HepG2 (cell line): ENCODE results near the gene ATG16L1. TPM values are rescaled to one million over a fixed set of nuclear protein-coding genes. Genes with fewer than 3 reads are reported as not detected.
A peak's percentile ranks its signal among the peaks of the same experiment; 100 is the strongest.

ENCODE experiments used
- FOXA3 ChIP-seq: IDR thresholded peaks from 2 replicates; pipeline ENCODE4 v1.6.1; 2016; ENCODE audit warnings: missing genetic modification reagents, missing compliant biosample characterization
- HNRNPH1 ChIP-seq: fragments of 200-400 bp; formaldehyde crosslinking; optimal IDR thresholded peaks from 2 replicates; pipeline ENCODE3; 2017; ENCODE audit warnings: mild to moderate bottlenecking, low read depth, low read length
- PCBP1 ChIP-seq: fragments of 200-400 bp; formaldehyde crosslinking; IDR thresholded peaks from 2 replicates; pipeline ENCODE4 v1.6.1; 2017; ENCODE audit warnings: mild to moderate bottlenecking, low read depth, low read length, borderline replicate concordance
- SMARCC2 ChIP-seq: fragments of 450-650 bp; IDR thresholded peaks from 2 replicates; pipeline ENCODE4 v1.6.1; 2017; ENCODE audit warnings: antibody characterized with exemption, mild to moderate bottlenecking
- SNAPC4 ChIP-seq: sonication (generic); formaldehyde crosslinking; IDR thresholded peaks from 2 replicates; pipeline ENCODE4 v1.4.0; 2020; ENCODE audit warnings: mild to moderate bottlenecking, missing genetic modification reagents
- TBP ChIP-seq: sonication (generic); formaldehyde crosslinking; IDR thresholded peaks from 2 replicates; pipeline ENCODE4 v1.5.0; 2020; ENCODE audit warnings: missing genetic modification reagents
- ZNF251 ChIP-seq: sonication (generic); formaldehyde crosslinking; IDR thresholded peaks from 2 replicates; pipeline ENCODE4 v1.9.0; 2021; ENCODE audit warnings: mild to moderate bottlenecking, missing genetic modification reagents
- ZNF513 ChIP-seq: sonication (generic); formaldehyde crosslinking; conservative IDR thresholded peaks from 2 replicates; pipeline ENCODE4 v1.5.0; 2020; ENCODE audit warnings: missing genetic modification reagents
- ZNF670 ChIP-seq: sonication (generic); formaldehyde crosslinking; IDR thresholded peaks from 2 replicates; pipeline ENCODE4 v1.8.0; 2022; ENCODE audit warnings: mild to moderate bottlenecking, missing genetic modification reagents, borderline replicate concordance
- polyA plus RNA-seq, 8 experiments: library from polyadenylated mRNA; depleted of rRNA in 3 of 8; stranded (reverse) in 7 of 8; unstranded in 1 of 8; fragments of >200 nt; fragmentation: Illumina TruSeq in 4 of 8; extraction: Trizol in 4 of 8; gene quantifications; 2 replicates each; pipeline versions ENCODE4 v1.2.1 to v1.2.3, GENCODE V29; 2011 to 2016; ENCODE audit warnings: low read depth in 4 of 8, missing spikeins in 1 of 8, mixed read lengths in 1 of 8; ENCODE audit not compliant: insufficient read depth in 1 of 8
- total RNA-seq, 5 experiments: library from RNA; depleted of rRNA; stranded (reverse); fragments of >200 nt; fragmentation: Illumina TruSeq; extraction: Trizol; gene quantifications; 2 replicates each; pipeline ENCODE4 v1.2.3, GENCODE V29; 2016; ENCODE audit warnings: low read depth in 1 of 5
- TF ChIP-seq, protein P1 (sequence below): sonication (generic); formaldehyde crosslinking; IDR thresholded peaks from one replicate; pipeline ENCODE4 v1.5.1; 2020; ENCODE audit warnings: mild to moderate bottlenecking, missing genetic modification reagents; ENCODE audit errors: not compliant biosample characterization
- TF ChIP-seq, protein P2 (sequence below): sonication (generic); formaldehyde crosslinking; IDR thresholded peaks from 2 replicates; pipeline ENCODE4 v1.8.0; 2022; ENCODE audit warnings: mild to moderate bottlenecking, missing genetic modification reagents

The ATG16L1 gene
- total and polyA plus RNA-seq, 2 of the 13 experiments (the other 11 are each of a cell fraction or from before 2014, with no cell fraction given), result 26.0 to 51.7 TPM

DNA sequence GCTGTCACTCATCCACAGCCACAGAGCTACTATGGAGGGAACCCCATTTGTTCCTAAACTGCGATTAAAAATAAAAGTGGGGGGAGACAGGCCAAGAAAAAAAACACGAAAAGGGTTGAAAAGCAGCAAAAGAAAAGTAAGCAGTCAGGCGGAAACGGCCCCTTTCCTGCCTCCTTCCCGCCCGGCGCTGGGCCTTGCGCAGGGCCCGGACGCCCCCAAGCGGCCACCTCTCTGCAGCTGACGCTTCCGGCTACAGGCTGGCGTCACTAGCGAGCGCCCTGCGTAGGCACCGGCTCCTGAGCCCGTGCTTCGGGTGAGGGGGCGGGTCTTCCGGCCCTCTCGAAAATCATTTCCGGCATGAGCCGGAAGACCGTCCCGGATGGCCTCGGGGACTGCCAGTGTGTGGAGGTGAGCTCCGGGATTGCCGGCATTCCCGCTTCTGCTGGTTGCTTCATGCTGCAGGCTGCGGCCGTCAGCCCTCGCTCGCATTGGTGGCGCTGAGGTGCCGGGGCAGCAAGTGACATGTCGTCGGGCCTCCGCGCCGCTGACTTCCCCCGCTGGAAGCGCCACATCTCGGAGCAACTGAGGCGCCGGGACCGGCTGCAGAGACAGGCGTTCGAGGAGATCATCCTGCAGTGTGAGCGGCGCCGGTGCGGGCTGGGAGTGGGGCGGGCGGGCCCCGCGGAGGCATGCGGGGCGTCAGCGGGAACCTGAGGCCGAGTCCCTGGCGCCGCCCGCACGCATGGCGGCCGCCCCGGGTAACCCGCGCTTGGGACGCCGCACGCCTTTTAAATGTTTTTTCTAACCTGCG lies at the start of gene ATG16L1 (continued):
- TF ChIP-seq ZNF513, result 0 out of 2 replicates have a peak, but pooled peaks have one; percentile 64
- TF ChIP-seq, protein P1, sequence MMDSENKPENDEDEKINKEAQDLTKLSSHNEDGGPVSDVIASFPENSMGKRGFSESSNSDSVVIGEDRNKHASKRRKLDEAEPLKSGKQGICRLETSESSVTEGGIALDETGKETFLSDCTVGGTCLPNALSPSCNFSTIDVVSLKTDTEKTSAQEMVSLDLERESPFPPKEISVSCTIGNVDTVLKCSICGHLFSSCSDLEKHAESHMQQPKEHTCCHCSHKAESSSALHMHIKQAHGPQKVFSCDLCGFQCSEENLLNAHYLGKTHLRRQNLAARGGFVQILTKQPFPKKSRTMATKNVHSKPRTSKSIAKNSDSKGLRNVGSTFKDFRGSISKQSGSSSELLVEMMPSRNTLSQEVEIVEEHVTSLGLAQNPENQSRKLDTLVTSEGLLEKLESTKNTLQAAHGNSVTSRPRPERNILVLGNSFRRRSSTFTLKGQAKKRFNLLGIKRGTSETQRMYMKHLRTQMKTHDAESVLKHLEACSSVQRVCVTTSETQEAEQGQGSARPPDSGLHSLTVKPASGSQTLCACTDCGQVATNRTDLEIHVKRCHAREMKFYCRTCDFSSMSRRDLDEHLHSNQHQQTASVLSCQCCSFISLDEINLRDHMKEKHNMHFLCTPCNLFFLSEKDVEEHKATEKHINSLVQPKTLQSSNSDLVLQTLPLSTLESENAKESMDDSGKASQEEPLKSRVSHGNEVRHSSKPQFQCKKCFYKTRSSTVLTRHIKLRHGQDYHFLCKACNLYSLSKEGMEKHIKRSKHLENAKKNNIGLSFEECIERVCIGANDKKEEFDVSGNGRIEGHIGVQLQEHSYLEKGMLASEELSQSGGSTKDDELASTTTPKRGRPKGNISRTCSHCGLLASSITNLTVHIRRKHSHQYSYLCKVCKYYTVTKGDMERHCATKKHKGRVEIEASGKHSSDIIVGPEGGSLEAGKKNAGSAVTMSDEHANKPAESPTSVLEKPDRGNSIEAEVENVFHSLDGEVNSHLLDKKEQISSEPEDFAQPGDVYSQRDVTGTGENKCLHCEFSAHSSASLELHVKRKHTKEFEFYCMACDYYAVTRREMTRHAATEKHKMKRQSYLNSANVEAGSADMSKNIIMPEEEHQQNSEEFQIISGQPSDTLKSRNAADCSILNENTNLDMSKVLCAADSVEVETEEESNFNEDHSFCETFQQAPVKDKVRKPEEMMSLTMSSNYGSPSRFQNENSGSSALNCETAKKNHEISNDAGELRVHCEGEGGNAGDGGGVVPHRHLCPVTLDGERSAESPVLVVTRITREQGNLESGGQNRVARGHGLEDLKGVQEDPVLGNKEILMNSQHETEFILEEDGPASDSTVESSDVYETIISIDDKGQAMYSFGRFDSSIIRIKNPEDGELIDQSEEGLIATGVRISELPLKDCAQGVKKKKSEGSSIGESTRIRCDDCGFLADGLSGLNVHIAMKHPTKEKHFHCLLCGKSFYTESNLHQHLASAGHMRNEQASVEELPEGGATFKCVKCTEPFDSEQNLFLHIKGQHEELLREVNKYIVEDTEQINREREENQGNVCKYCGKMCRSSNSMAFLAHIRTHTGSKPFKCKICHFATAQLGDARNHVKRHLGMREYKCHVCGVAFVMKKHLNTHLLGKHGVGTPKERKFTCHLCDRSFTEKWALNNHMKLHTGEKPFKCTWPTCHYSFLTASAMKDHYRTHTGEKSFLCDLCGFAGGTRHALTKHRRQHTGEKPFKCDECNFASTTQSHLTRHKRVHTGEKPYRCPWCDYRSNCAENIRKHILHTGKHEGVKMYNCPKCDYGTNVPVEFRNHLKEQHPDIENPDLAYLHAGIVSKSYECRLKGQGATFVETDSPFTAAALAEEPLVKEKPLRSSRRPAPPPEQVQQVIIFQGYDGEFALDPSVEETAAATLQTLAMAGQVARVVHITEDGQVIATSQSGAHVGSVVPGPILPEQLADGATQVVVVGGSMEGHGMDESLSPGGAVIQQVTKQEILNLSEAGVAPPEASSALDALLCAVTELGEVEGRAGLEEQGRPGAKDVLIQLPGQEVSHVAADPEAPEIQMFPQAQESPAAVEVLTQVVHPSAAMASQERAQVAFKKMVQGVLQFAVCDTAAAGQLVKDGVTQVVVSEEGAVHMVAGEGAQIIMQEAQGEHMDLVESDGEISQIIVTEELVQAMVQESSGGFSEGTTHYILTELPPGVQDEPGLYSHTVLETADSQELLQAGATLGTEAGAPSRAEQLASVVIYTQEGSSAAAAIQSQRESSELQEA, result peak; percentile 80
- TF ChIP-seq HNRNPH1, result no peak
- TF ChIP-seq ZNF670 (CRISPR knock-in tag), result no peak; the same call in none of the 2 replicates
- TF ChIP-seq TBP (CRISPR knock-in tag), result no peak
- peak; percentile 77; the same call in 1 of the 2 replicates for TF ChIP-seq SNAPC4 (CRISPR knock-in tag)
- TF ChIP-seq FOXA3 (CRISPR knock-in tag), result peak; percentile 82
- TF ChIP-seq ZNF251 (CRISPR knock-in tag), result peak; percentile 17; the same call in 1 of the 2 replicates
- TF ChIP-seq SMARCC2, result no peak
- TF ChIP-seq, protein P2, sequence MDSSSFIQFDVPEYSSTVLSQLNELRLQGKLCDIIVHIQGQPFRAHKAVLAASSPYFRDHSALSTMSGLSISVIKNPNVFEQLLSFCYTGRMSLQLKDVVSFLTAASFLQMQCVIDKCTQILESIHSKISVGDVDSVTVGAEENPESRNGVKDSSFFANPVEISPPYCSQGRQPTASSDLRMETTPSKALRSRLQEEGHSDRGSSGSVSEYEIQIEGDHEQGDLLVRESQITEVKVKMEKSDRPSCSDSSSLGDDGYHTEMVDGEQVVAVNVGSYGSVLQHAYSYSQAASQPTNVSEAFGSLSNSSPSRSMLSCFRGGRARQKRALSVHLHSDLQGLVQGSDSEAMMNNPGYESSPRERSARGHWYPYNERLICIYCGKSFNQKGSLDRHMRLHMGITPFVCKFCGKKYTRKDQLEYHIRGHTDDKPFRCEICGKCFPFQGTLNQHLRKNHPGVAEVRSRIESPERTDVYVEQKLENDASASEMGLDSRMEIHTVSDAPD (CRISPR knock-in tag), result no peak; the same call in 1 of the 2 replicates
- TF ChIP-seq PCBP1, result peak; percentile 82; the same call in 1 of the 2 replicates
